T-helper 1 cell treated with Interleukin-12 subunit alpha and Interleukin-12 subunit beta and Interleukin-4 antibody, amounts not matched to agents 30 μg/mL and 1 μg/mL, for 36 hours (primary cell): ENCODE measurements around the gene SERGEF.

Experiments
- H3K27ac Mint-ChIP-seq: one replicate; pipeline ENCODE4 v1.8.0; 2021; ENCODE audit warnings: mild to moderate bottlenecking, mixed read lengths
- H3K27me3 Mint-ChIP-seq: one replicate; pipeline ENCODE4 v1.8.0; 2021; ENCODE audit warnings: low read depth, mixed read lengths
- H3K36me3 Mint-ChIP-seq: one replicate; pipeline ENCODE4 v1.8.0; 2021; ENCODE audit warnings: low read depth, mixed read lengths
- H3K4me1 Mint-ChIP-seq: one replicate; pipeline ENCODE4 v1.8.0; 2021; ENCODE audit warnings: low read depth, mixed read lengths
- H3K4me3 Mint-ChIP-seq: one replicate; pipeline ENCODE4 v1.8.0; 2021; ENCODE audit warnings: mild to moderate bottlenecking, moderate library complexity, mixed read lengths
- H3K9me3 Mint-ChIP-seq: one replicate; pipeline ENCODE4 v1.8.0; 2021; ENCODE audit warnings: mixed read lengths

The SERGEF gene

GRCh38 chr11:17986007-17986710, 26.7 kb downstream of the SERGEF start:
- no peaks in the 10 kb centered on the region for H3K4me1 Mint-ChIP-seq
- H3K27ac Mint-ChIP-seq: no peak overlapping the region
- H3K9me3 Mint-ChIP-seq: peaks cover 5% of the 10 kb centered on the region
- no peaks in the 10 kb centered on the region for H3K27me3 Mint-ChIP-seq
- no peak overlapping the region for H3K4me3 Mint-ChIP-seq
- H3K36me3 Mint-ChIP-seq: peaks cover 13% of the 10 kb centered on the region

- Mint-ChIP-seq H3K36me3 (peaks cover 13% of the 10 kb centered on the region), H3K27me3 (no peaks in the 10 kb centered on the region), H3K27ac (no peak overlapping the region), H3K4me3 (no peak overlapping the region), H3K4me1 (no peaks in the 10 kb centered on the region), H3K9me3 (peaks cover 5% of the 10 kb centered on the region)
These were observed 27.3 kb downstream of the SERGEF start for GRCh38 chr11:17985517-17985916.

- Mint-ChIP-seq H3K4me1 (no peaks in the 10 kb centered on the region), H3K27ac (no peak overlapping the region), H3K27me3 (no peaks in the 10 kb centered on the region), H3K9me3 (peaks cover 5% of the 10 kb centered on the region), H3K4me3 (no peak overlapping the region), H3K36me3 (peaks cover 15% of the 10 kb centered on the region)
These were observed 29.3 kb downstream of the SERGEF start for GRCh38 chr11:17983569-17983968.

- H3K9me3 Mint-ChIP-seq: peaks cover 5% of the 10 kb centered on the region
- H3K27me3 Mint-ChIP-seq: no peaks in the 10 kb centered on the region
- H3K4me3 Mint-ChIP-seq: no peak overlapping the region
- H3K27ac Mint-ChIP-seq: no peak overlapping the region
- H3K4me1 Mint-ChIP-seq: no peaks in the 10 kb centered on the region
- H3K36me3 Mint-ChIP-seq: peaks cover 18% of the 10 kb centered on the region
These were observed 33.0 kb downstream of the SERGEF start for GRCh38 chr11:17979770-17980371.

- no peak overlapping the region for H3K4me3 Mint-ChIP-seq
- H3K27ac Mint-ChIP-seq: no peak overlapping the region
- no peaks in the 10 kb centered on the region for H3K4me1 Mint-ChIP-seq
- H3K36me3 Mint-ChIP-seq: peaks cover 10% of the 10 kb centered on the region
- H3K9me3 Mint-ChIP-seq: peaks cover 3% of the 10 kb centered on the region
- H3K27me3 Mint-ChIP-seq: no peaks in the 10 kb centered on the region
These were observed 34.1 kb downstream of the SERGEF start for GRCh38 chr11:17978553-17979287.

GRCh38 chr11:17976651-17977050, 36.2 kb downstream of the SERGEF start:
- Mint-ChIP-seq H3K27me3 (no peaks in the 10 kb centered on the region), H3K36me3 (peaks cover 13% of the 10 kb centered on the region), H3K4me3 (no peak overlapping the region)

GRCh38 chr11:17974246-17974645, 38.6 kb downstream of the SERGEF start:
- Mint-ChIP-seq H3K4me3 (no peak overlapping the region), H3K36me3 (peaks cover 19% of the 10 kb centered on the region), H3K27me3 (no peaks in the 10 kb centered on the region)

More at GRCh38 chr11:17976651-17977050, 36.2 kb downstream of the SERGEF start:
- Mint-ChIP-seq H3K27ac (no peak overlapping the region), H3K4me1 (no peaks in the 10 kb centered on the region), H3K9me3 (no peaks in the 10 kb centered on the region)

GRCh38 chr11:17972987-17973386, 39.9 kb downstream of the SERGEF start:
- H3K9me3 Mint-ChIP-seq: no peaks in the 10 kb centered on the region
- H3K27ac Mint-ChIP-seq: no peak overlapping the region
- peaks cover 19% of the 10 kb centered on the region for H3K36me3 Mint-ChIP-seq
- no peak overlapping the region for H3K4me3 Mint-ChIP-seq
- no peaks in the 10 kb centered on the region for H3K4me1 Mint-ChIP-seq
- no peaks in the 10 kb centered on the region for H3K27me3 Mint-ChIP-seq

More at GRCh38 chr11:17974246-17974645, 38.6 kb downstream of the SERGEF start:
- H3K9me3 Mint-ChIP-seq: no peaks in the 10 kb centered on the region
- no peaks in the 10 kb centered on the region for H3K4me1 Mint-ChIP-seq
- no peak overlapping the region for H3K27ac Mint-ChIP-seq

- H3K36me3 Mint-ChIP-seq: peaks cover 19% of the 10 kb centered on the region
- H3K27ac Mint-ChIP-seq: no peak overlapping the region
- no peak overlapping the region for H3K4me3 Mint-ChIP-seq
- H3K9me3 Mint-ChIP-seq: no peaks in the 10 kb centered on the region
- H3K27me3 Mint-ChIP-seq: no peaks in the 10 kb centered on the region
- H3K4me1 Mint-ChIP-seq: no peaks in the 10 kb centered on the region
These were observed 44.6 kb downstream of the SERGEF start for GRCh38 chr11:17968206-17968605.

- no peak overlapping the region for H3K27ac Mint-ChIP-seq
- H3K4me1 Mint-ChIP-seq: no peaks in the 10 kb centered on the region
- H3K4me3 Mint-ChIP-seq: no peak overlapping the region
- H3K27me3 Mint-ChIP-seq: no peaks in the 10 kb centered on the region
- peaks cover 19% of the 10 kb centered on the region for H3K36me3 Mint-ChIP-seq
- no peaks in the 10 kb centered on the region for H3K9me3 Mint-ChIP-seq
These were observed 45.2 kb downstream of the SERGEF start for GRCh38 chr11:17967661-17968060.

- Mint-ChIP-seq H3K27me3 (no peaks in the 10 kb centered on the region), H3K27ac (no peak overlapping the region), H3K9me3 (no peaks in the 10 kb centered on the region), H3K4me1 (no peaks in the 10 kb centered on the region), H3K4me3 (no peak overlapping the region), H3K36me3 (peaks cover 27% of the 10 kb centered on the region)
These were observed 52.8 kb downstream of the SERGEF start for GRCh38 chr11:17960091-17960490.

- no peaks in the 10 kb centered on the region for H3K9me3 Mint-ChIP-seq
- H3K4me1 Mint-ChIP-seq: no peaks in the 10 kb centered on the region
- H3K36me3 Mint-ChIP-seq: peaks cover 32% of the 10 kb centered on the region
- no peak overlapping the region for H3K27ac Mint-ChIP-seq
- H3K27me3 Mint-ChIP-seq: no peaks in the 10 kb centered on the region
- H3K4me3 Mint-ChIP-seq: no peak overlapping the region
These were observed 54.4 kb downstream of the SERGEF start for GRCh38 chr11:17958446-17958845.

GRCh38 chr11:17954395-17955252, 58.2 kb downstream of the SERGEF start:
- H3K27me3 Mint-ChIP-seq: no peaks in the 10 kb centered on the region
- peaks cover 36% of the 10 kb centered on the region for H3K36me3 Mint-ChIP-seq
- no peak overlapping the region for H3K4me3 Mint-ChIP-seq
- H3K27ac Mint-ChIP-seq: no peak overlapping the region
- no peaks in the 10 kb centered on the region for H3K4me1 Mint-ChIP-seq
- no peaks in the 10 kb centered on the region for H3K9me3 Mint-ChIP-seq

GRCh38 chr11:17952487-17952886, 60.4 kb downstream of the SERGEF start:
- Mint-ChIP-seq H3K36me3 (peaks cover 31% of the 10 kb centered on the region), H3K9me3 (no peaks in the 10 kb centered on the region), H3K27me3 (no peaks in the 10 kb centered on the region), H3K4me3 (no peak overlapping the region), H3K27ac (no peak overlapping the region), H3K4me1 (no peaks in the 10 kb centered on the region)
